Fibroblast of skin of right quadriceps (primary cell): ENCODE measurements around the gene PRTFDC1.

Source experiments
- DNase-seq: peaks from one replicate; pipeline ENCODE4 v3.0.0-alpha.2; 2013

Gene PRTFDC1

GRCh38 chr10:24900888-24901685 lies 51.3 kb downstream of the PRTFDC1 start:
- DNase-seq: no peak

- DNase-seq: no peak
Observed at GRCh38 chr10:24899571-24899970, 52.8 kb downstream of the PRTFDC1 start.

GRCh38 chr10:24898501-24898900 lies 53.9 kb downstream of the PRTFDC1 start:
- DNase-seq: no peak

GRCh38 chr10:24897326-24897926 lies 55.0 kb downstream of the PRTFDC1 start:
- peak; percentile 68 for DNase-seq

- no peak for DNase-seq
Observed at GRCh38 chr10:24894728-24895127, 57.7 kb downstream of the PRTFDC1 start.

GRCh38 chr10:24894309-24894708 lies 58.1 kb downstream of the PRTFDC1 start:
- DNase-seq: no peak

- DNase-seq: no peak
Observed at GRCh38 chr10:24893127-24893526, 59.3 kb downstream of the PRTFDC1 start.

- peak; percentile 89 for DNase-seq
Observed at GRCh38 chr10:24891823-24892222, 60.6 kb downstream of the PRTFDC1 start.

- DNase-seq: no peak
Observed at GRCh38 chr10:24889639-24890038, 62.8 kb downstream of the PRTFDC1 start.

- no peak for DNase-seq
Observed at GRCh38 chr10:24887855-24888231, 64.6 kb downstream of the PRTFDC1 start.

GRCh38 chr10:24886290-24886680 lies 66.1 kb downstream of the PRTFDC1 start:
- DNase-seq: no peak

GRCh38 chr10:24885551-24886289 lies 66.7 kb downstream of the PRTFDC1 start:
- no peak for DNase-seq

- DNase-seq: no peak
Observed at GRCh38 chr10:24884793-24885192, 67.6 kb downstream of the PRTFDC1 start.

- DNase-seq: no peak
Observed at GRCh38 chr10:24884316-24884715, 68.1 kb downstream of the PRTFDC1 start.

GRCh38 chr10:24883176-24883575 lies 69.2 kb downstream of the PRTFDC1 start:
- DNase-seq: no peak

GRCh38 chr10:24882047-24882698 lies 70.2 kb downstream of the PRTFDC1 start:
- peak; percentile 81 for DNase-seq

GRCh38 chr10:24879861-24880260 lies 72.5 kb downstream of the PRTFDC1 start:
- no peak for DNase-seq

GRCh38 chr10:24874133-24874532 lies 78.3 kb downstream of the PRTFDC1 start:
- no peak for DNase-seq

- peak; percentile 96 for DNase-seq
Observed at GRCh38 chr10:24873281-24873683, 79.1 kb downstream of the PRTFDC1 start.

GRCh38 chr10:24872790-24873182 lies 79.6 kb downstream of the PRTFDC1 start:
- no peak for DNase-seq

GRCh38 chr10:24872049-24872789 lies 80.2 kb downstream of the PRTFDC1 start:
- no peak for DNase-seq
